D721Med (cell line): ENCODE data around the gene OR6V1.

Experiments
- DNase-seq: peaks from one replicate; pipeline ENCODE4 v3.0.0; 2011; ENCODE audit warnings: low spot score; ENCODE audit not compliant: insufficient read length
- FAIRE-seq: peaks from 2 replicates; lab custom pipeline; 2011; peaks lifted over from hg19 to GRCh38; lab: Jason Lieb, UNC
- TF ChIP-seq, protein P1 (sequence below): IDR thresholded peaks from 2 replicates; pipeline ENCODE4 v1.5.1; 2012; ENCODE audit warnings: mild to moderate bottlenecking, control low read depth; ENCODE audit not compliant: insufficient read depth; ENCODE audit errors: missing control alignments

Gene OR6V1

DNA sequence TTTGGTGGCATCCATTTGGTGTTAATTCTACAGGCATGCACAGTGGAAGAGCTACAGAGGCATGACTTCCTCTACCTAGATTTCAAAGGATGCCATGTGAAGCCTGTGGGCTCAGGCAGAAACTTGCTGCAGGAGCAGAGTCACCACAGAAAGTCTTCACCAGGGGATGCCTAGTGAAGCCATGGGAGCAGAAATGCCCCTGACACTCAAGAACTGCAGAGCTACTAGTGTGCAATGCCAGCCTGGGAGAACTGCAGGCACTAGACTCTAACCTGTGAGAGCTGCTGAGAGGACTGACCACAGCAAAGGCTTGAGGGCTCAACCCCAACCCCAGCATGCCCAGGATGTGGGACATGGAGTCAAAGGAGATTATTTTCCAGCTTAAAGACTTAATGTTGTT, 29.1 kb upstream of the OR6V1 start:
- DNase-seq = no peak
- FAIRE-seq = no peak
- TF ChIP-seq, protein P1, sequence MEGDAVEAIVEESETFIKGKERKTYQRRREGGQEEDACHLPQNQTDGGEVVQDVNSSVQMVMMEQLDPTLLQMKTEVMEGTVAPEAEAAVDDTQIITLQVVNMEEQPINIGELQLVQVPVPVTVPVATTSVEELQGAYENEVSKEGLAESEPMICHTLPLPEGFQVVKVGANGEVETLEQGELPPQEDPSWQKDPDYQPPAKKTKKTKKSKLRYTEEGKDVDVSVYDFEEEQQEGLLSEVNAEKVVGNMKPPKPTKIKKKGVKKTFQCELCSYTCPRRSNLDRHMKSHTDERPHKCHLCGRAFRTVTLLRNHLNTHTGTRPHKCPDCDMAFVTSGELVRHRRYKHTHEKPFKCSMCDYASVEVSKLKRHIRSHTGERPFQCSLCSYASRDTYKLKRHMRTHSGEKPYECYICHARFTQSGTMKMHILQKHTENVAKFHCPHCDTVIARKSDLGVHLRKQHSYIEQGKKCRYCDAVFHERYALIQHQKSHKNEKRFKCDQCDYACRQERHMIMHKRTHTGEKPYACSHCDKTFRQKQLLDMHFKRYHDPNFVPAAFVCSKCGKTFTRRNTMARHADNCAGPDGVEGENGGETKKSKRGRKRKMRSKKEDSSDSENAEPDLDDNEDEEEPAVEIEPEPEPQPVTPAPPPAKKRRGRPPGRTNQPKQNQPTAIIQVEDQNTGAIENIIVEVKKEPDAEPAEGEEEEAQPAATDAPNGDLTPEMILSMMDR = no peak

DNA sequence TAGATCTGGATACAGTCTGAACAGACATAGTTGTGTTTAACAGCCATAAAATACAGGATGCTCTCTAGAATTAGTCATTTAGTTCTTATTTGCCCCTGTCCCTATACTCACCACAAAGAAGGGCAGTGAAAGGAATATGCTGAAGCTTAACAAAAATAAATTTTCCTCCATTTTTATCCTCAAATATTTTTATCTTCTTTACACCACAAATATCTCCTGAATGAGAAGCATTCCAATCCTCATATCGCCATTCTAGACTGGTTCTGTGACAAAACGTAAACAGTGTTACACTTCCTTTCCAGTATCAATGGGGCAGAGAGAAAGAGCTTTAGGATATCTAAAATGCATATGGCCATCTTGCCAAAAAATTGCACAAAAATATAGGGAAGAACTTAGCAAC, 26.8 kb upstream of the OR6V1 start:
- DNase-seq (no peak), FAIRE-seq (no peak)
- TF ChIP-seq, protein P1 = no peak

DNA sequence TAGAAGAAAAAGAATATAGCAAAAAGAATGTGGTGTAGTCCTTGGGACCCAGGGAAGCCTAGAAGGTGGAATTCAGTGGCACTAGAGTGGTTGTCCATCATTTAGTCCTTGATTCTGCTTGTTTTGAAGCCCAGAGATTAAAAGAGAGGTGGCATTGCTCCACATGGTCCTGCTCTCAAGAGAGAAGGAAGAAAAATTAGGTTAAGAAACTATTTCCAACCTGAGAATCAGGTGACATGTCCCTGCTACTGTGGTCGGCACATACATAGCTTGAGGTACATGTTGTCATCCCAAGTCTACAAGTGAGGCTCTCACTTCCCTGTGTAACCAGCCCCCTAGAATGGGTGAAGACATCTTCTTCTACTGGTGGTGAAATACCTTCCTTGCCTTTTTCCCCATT, 25.1 kb upstream of the OR6V1 start, which contains the start of gene OR9A2:
OR9A2 (minus strand) TSS at position 101 of the 400 bp plus-strand sequence; CDS start at position 101, 0 bp downstream.
- no peak for DNase-seq
- no peak for FAIRE-seq
- TF ChIP-seq, protein P1 = no peak

DNA sequence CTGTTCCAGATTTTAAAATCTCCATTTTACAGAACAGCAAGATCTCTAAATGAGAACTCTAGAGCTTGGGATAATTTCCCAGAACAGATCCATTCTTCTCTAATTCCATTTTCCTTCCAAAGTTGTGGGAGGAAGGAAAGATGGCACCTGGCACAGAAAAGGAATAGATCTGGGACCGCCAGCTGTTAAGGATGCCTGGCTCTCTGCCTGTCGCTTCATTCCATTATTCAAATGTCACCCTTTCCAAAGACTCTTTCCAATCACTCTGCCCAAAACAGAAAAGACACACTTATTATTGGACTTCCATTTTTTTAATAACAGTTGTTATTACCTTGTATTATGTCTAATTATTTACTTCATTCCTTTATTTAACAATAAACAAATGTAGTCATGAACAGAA, 24.5 kb upstream of the OR6V1 start:
- no peak for FAIRE-seq
- DNase-seq = no peak
- TF ChIP-seq, protein P1 = no peak

DNA sequence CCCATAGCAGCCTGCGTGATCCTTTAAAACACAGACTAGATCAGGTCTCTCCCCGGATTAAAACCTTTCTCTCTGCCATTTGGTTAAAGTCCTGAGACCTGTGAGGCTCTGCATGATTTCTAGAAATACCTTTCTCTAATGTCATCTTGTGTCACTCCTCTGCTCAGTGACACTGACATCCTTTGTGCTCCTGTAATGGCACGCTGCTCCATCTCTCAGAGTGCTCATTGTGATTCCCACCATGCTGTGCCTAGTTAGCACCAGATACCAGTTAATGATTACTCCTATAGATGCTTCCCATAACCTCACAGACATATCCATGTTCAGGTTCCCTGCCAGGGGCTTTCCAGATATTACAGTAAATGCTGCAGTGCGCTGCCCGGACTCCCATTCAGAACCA, 13.5 kb upstream of the OR6V1 start:
- TF ChIP-seq, protein P1 = no peak
- no peak for FAIRE-seq
- no peak for DNase-seq

DNA sequence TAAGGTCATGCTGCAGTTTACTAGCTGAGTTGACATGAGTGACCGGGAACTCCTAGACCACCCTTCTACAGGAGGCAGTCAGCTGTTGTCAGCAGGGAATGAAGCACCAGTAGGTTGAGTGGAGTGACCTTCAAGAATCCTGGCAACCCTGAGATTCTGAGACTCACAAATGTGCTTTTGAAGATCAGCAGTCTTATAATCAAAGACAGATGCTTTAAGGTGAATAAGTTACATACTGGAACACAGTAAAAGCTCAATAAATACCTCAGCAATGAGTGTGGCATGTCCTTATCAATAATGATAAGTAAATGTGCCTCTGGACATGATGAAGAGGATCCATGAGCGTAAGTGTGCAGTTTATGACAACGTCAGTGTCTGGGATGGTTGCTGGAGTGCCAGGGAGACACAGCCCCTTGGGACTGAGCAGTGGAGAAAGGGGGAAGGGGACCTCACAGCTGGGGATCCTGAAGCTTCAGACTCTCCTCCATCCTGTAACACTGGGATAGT, 11.9 kb upstream of the OR6V1 start:
- no peak for FAIRE-seq
- DNase-seq = no peak
- TF ChIP-seq, protein P1 = no peak

DNA sequence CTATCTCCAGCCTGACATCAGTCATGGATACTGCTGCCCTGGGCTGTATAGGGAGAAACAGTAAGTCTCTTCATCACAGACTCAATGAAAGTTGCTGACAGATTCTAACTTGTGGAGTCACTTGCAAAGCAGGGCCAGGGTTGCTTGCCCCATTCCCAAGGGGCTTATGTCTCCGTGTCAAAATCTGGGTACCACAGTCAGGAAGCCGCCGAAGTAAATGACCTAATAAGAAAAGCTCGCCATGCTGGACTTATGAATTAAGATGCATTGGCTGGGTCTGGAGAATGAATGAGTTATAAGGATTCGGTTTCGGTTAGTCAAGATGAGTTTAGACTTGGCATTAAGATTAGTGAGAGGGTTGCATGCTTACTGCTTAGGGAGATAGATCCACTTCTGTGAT, 10.8 kb upstream of the OR6V1 start:
- TF ChIP-seq, protein P1 = no peak
- DNase-seq (no peak), FAIRE-seq (no peak)
